Measurements from ENCODE around the gene RTN4R. TPM values are rescaled to one million over a fixed set of nuclear protein-coding genes. Genes with fewer than 3 reads are reported as not detected.

The RTN4R gene
- total RNA-seq, 6 donors from 2014 or later: 2.6 to 13.0 (median 9.0) TPM

DNA sequence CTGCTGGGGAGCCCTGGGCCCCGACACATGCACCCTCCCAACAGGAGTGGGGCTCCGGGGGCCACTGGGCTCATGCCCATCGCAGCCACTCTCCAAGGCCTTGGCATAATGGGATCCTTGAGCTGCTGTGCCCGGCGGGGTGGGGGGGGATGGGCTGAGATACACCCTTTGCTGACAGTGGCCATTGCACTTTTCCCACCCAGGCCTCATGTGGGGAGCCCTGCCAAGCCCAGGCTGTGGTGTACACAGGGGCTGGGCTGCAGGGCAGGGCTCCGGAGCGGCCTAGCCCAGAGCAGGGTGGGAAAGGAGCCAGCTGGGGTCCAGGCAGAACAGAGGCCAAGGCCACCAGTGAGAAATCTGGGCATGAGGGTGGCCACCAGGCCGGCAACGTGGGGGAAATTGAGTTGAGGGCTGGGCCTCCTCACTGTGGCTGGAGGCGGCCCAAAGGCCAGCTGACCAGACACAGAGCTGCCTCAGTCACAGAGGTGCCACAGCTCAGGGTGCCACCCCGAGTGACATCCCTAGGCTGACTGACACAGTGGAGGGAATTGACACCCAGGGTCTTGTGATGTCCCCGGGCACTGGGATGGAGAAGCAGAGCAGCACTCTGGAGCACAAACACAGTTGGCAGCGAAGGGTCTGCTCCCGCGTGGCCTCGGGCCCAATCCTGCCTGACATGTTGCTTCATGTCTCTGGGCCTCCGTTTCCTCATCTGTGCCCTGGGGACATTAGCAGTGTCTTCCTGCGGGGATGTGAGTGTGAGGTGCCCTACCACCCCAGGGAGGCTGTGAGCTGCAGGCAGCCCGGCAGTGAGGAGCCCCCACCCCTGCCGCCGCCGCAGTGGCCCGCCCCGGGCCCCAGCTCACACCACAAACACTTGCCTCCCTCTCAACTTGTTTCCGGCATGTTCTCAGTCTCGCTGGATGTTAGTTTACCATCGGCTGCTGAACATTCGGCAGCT is 30.4 kb downstream of the RTN4R start:
- H3K27ac ChIP-seq: peak overlapping the region in 1 of 4 donors; percentile 73
- no peaks in the 10 kb centered on the region for H3K36me3 ChIP-seq
- no peak for ATAC-seq (ENCODE audit: low FRiP score in 2 of 2)
- no peak for TF ChIP-seq POLR2AphosphoS5 (IDR thresholded peaks at IDR 0.05)
- TF ChIP-seq POLR2A (IDR thresholded peaks at IDR 0.05): no peak
- TF ChIP-seq EP300 (IDR thresholded peaks at IDR 0.05): no peak
- TF ChIP-seq, protein P1, sequence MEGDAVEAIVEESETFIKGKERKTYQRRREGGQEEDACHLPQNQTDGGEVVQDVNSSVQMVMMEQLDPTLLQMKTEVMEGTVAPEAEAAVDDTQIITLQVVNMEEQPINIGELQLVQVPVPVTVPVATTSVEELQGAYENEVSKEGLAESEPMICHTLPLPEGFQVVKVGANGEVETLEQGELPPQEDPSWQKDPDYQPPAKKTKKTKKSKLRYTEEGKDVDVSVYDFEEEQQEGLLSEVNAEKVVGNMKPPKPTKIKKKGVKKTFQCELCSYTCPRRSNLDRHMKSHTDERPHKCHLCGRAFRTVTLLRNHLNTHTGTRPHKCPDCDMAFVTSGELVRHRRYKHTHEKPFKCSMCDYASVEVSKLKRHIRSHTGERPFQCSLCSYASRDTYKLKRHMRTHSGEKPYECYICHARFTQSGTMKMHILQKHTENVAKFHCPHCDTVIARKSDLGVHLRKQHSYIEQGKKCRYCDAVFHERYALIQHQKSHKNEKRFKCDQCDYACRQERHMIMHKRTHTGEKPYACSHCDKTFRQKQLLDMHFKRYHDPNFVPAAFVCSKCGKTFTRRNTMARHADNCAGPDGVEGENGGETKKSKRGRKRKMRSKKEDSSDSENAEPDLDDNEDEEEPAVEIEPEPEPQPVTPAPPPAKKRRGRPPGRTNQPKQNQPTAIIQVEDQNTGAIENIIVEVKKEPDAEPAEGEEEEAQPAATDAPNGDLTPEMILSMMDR (IDR thresholded peaks at IDR 0.05): no peak
- DNase-seq: peak in 1 of 2 donors; percentile 83
- WGBS, 2 donors: 69 to 77% methylated on average over 9 to 28 of the region's 28 CpGs
- H3K27me3 ChIP-seq: no peaks in the 10 kb centered on the region
- peaks cover 27 to 43% (median 30%) of the 10 kb centered on the region in 4 donors for H3K4me1 ChIP-seq
- H3K9me3 ChIP-seq: no peaks in the 10 kb centered on the region
- H3K4me3 ChIP-seq: no peak overlapping the region

DNA sequence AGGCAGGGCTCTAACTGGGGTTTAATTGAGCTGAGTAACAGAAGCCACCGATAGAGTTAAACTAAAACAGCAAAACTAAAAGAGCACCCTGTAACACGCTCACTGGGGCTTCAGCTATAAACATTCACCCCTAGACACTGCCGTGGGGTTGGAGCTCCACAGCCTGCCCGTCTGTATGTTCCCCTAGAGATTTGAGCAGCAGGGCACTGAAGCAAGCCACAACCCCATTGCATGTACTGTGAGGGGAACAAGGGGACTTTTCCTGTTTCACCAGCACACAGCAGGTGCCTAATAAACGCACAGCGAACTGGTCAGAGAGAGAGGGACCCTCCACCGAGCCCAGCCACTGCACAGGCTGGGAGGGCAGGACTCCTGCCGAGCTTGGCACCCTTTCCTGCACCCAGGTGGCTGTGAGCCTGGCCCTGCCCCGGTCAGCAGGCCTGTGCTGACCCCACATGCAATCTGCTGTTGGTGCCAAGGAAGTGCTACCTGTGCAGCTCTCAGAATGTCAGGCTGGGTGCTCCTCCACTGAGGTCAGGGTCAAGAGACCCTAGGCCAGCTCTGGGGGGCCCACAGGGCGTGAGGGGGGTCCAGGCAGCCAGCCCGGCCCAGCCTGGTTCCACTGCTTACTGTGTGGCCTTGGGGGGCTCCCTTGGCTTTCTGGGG is 31.9 kb downstream of the RTN4R start:
- Histone ChIP-seq H3K9me3 (no peaks in the 10 kb centered on the region), H3K27me3 (no peaks in the 10 kb centered on the region), H3K4me1 (peaks cover 26 to 34% (median 28%) of the 10 kb centered on the region in 4 donors), H3K27ac (no peak overlapping the region), H3K4me3 (no peak overlapping the region), H3K36me3 (no peaks in the 10 kb centered on the region)
- ATAC-seq (ENCODE audit: low FRiP score in 2 of 2) (no peak), DNase-seq (peak in 1 of 2 donors; percentile 69)
- WGBS, 2 donors: 87 to 89% methylated on average over 7 to 11 of the region's 11 CpGs
- TF ChIP-seq POLR2A (IDR thresholded peaks at IDR 0.05) (no peak), EP300 (IDR thresholded peaks at IDR 0.05) (no peak), POLR2AphosphoS5 (IDR thresholded peaks at IDR 0.05) (no peak)
- TF ChIP-seq, protein P1 (IDR thresholded peaks at IDR 0.05): no peak

DNA sequence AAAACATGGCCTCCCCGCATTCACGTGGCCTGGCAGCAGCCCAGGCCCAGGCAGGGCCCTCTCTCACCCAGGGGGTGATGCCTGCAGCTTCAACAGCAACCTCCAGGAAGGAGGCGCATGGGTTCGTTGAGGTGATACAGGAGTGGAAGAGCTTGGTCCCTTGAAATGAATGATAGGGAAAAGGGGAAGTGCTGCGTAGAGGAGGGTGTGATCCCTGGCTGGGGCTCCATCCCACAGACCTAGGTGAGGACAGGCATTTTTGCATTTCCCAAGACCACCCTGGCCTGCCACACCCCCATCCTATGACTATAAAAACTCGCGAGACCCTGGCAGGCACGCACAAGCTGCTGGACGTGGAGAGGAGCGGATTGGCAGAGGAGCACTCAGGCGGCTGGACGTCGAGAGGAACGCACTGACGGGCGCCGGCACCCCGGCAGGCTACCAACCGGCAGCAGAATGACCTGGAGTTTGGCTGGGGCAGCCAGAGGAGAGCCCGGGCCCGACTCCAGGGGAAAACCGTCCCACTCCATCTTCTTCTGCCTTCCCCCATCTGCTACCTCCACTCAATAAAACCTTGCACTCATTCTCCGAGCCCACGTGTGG is 32.6 kb downstream of the RTN4R start:
- Histone ChIP-seq H3K36me3 (no peaks in the 10 kb centered on the region), H3K9me3 (no peaks in the 10 kb centered on the region), H3K27me3 (no peaks in the 10 kb centered on the region), H3K4me3 (no peak overlapping the region), H3K27ac (no peak overlapping the region), H3K4me1 (peaks cover 22 to 27% (median 24%) of the 10 kb centered on the region in 4 donors)
- 90 to 93% methylated on average over 24 of the region's 24 CpGs for WGBS, 2 donors
- no peak for ATAC-seq (ENCODE audit: low FRiP score in 2 of 2)
- TF ChIP-seq POLR2A (IDR thresholded peaks at IDR 0.05): no peak
- no peak for TF ChIP-seq EP300 (IDR thresholded peaks at IDR 0.05)
- TF ChIP-seq, protein P1 (IDR thresholded peaks at IDR 0.05): no peak
- TF ChIP-seq POLR2AphosphoS5 (IDR thresholded peaks at IDR 0.05): no peak
- peak in 1 of 2 donors; percentile 74 for DNase-seq

DNA sequence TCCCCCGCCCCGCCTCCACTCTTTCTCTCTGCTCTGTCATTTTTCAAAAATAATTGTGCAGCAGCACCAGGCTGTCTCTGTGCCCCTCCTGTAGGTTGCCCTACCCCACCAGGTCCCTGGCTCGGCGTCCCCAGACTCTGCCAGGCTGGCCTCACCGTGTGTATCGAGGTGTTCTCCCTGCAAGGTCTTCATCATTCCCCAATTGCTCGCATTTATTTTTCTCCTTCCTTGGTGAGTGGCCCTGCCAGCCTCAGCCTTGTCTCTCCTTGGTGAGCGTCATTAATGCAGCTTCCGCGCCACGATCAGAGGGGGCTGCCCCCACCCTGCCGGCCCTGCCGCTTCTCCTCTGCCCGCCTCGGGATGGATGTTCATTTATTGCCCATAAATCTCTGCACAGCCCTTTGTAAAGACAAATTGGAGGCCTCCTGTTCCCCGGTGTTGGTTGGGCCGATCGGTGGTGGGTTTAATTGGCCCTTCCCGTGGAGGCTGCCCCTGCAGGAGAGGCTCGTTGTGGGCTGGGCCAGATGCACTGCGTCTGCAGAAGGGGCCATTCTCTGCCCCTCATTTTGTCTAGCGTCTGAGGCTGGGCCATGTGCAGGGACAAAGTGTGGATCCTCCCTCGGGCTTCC is 33.2 kb downstream of the RTN4R start:
- peak in 1 of 2 donors; percentile 61 for DNase-seq
- peaks cover 16 to 27% (median 23%) of the 10 kb centered on the region in 4 donors for H3K4me1 ChIP-seq
- H3K27me3 ChIP-seq: no peaks in the 10 kb centered on the region
- H3K9me3 ChIP-seq: no peaks in the 10 kb centered on the region
- WGBS, 2 donors: 86 to 94% methylated on average over 16 to 23 of the region's 23 CpGs
- no peaks in the 10 kb centered on the region for H3K36me3 ChIP-seq
- no peak for ATAC-seq (ENCODE audit: low FRiP score in 2 of 2)
- H3K4me3 ChIP-seq: no peak overlapping the region
- no peak overlapping the region for H3K27ac ChIP-seq
- TF ChIP-seq EP300 (IDR thresholded peaks at IDR 0.05): no peak
- TF ChIP-seq POLR2AphosphoS5 (IDR thresholded peaks at IDR 0.05): no peak
- TF ChIP-seq POLR2A (IDR thresholded peaks at IDR 0.05): no peak
- TF ChIP-seq, protein P1 (IDR thresholded peaks at IDR 0.05): no peak

All from upper lobe of left lung (tissue), 6 donors.